HG02938 (cell line): ENCODE data around the gene SLC12A8.
"Not testable (repeated sequence)": the region's sequence is repeated elsewhere in the genome, so short reads cannot be mapped to it uniquely, and the experiment has no call there.

ENCODE experiments used
- ATAC-seq: cut with Tn5 transposase; IDR thresholded peaks from one replicate; pipeline ENCODE4 v1.9.1; 2021; ENCODE audit warnings: mild to moderate bottlenecking, moderate library complexity; ENCODE audit not compliant: unreplicated experiment

SLC12A8 gene

DNA sequence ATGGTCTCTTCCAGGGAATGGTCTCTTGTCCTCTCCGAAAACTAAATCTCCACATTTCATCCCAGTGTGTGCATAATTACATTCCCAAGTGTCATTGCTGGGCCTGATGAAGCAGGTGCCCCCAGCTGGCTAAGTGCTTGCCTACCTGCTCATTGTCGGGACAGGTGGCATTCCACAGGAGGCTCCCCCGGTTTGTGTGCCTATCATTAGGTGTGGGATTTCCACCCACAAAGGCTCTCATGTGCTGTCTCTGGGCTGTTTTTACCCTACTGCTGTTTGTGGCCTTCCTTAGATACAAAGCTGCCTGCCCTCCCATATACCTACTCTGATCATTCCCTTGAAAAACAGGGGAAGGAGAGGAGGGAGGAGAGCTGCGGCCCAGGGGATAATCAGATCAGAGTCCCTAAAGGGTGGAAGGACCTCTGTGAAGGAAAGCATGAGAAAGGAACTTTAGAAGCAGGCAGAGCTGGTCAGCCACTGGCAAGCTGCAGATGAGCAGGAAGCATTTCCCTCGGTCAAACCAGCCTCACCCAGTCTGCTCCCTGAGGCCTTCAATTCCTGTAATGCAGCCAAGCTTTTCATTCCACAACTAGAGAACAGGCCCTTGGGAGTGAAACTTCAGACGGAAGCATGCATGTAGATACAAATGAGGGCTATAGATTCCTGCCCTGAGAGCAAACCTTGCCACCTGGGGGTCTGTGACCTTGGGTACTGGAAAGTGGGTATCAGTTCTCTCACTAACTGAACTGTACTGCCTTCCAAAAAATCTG, 96.1 kb downstream of the SLC12A8 start:
- no peak for ATAC-seq

- no peak for ATAC-seq
Measured at GRCh38 chr3:125115640-125116039, 96.9 kb downstream of the SLC12A8 start.

DNA sequence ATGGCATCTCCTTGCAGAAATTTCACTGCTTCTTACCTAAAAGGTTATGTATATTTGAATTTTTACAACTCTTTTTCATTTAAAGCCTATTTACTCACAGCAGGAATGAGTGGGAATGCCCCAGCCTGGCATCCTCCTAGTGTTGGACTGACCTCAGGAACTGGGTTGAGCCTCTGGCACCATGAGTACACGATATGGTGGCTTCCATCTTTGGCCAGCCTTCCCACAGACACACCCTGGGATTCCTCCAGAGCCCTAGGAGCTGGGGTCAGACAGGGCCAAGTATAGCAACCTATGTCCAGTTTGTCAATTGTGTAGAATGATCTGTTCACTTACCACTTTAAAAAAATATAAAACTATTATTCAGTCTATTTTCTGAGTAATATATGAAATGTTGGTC, 99.6 kb downstream of the SLC12A8 start:
- ATAC-seq = no peak

- no peak for ATAC-seq
Measured at GRCh38 chr3:125110876-125111480, 101.6 kb downstream of the SLC12A8 start.

DNA sequence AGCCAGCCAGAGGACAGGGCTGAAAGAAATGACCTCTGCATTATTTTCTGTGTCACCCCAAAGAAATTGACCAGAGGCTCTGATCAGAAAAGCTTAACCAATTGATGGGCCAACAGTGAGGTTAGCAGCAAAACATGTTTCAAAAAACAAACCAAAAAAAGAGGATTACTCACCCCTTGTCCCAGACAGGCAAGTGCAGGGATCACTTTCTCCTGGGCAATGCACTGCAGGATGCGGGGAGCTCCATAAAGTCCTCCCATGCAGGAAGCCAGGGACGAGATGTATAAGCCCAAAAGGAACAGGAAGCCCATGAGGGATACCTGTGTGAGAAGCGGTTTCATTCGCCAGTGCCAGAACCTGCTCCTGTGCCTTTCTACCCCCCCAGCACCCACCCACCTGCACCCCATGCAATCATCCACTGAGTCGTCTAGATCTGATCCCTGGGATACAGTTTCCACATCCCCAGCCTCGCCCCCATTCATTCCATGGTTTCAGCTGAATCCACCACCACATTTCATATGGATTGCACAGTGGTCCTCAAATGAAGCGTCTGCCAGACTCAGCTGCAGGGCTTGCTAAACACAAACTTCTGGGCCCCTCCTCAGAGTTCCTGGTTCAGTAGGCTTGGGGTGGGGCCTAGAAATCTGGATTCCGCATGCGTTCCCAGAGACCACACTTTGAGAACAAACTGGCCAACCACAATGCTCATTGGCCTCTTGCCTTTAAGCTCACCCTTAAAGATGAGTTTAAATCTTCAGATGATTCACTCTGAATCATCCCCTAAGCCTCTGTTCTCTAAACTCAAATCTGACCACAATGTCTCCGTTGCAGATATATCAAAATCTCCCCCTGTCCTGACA, 102.3 kb downstream of the SLC12A8 start:
- ATAC-seq = no peak

DNA sequence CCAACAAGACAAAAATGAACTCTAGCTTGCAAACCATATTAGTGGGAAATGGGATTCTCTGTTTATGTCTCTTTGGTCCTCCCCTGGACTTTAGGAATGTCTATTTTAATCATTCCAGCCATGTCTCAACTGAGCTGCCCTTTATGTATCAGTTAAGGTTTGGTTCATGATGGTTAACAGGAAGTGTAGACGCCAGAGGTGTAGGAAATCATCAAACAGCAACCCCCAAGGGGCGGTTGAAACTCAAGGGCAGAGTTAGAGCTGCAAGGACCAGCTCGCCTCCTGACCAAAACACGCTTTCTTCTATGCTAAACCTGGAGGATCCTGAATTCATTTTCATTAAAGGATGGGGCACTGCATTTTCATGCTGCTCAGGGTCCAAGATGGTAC, 103.0 kb downstream of the SLC12A8 start:
- ATAC-seq = no peak

DNA sequence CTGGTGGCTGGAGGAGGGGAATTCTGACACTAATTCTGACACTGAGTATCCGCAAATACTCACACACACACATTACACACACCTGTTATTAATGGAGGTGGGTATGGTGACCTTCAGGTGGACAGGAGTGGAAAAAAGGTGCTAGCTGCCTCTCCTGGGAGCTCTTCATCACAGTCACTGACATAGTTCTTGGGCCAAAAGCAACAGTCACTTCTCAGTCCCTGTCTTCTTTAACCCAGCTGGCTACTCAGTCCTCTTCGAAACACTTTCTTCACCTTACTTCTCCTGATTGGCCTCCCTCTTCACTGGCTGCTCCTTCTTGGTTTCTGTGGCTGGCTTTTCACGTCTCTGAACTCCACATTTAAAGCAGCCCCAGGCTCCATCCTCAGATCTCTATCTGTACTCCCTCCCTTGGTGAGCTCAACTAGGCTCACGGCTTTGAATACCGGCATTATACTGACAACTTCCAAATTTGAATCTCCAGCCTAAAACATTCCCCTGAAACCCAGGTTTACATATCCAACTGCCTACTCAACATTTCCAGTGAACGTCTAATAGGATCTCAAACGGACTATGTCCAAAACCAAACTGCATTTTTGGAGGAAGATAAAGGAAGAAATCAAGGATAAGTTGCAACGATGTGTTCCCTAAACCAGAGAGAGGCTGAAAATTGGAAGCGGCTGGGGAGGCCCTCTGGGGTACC, 103.6 kb downstream of the SLC12A8 start:
- no peak for ATAC-seq

DNA sequence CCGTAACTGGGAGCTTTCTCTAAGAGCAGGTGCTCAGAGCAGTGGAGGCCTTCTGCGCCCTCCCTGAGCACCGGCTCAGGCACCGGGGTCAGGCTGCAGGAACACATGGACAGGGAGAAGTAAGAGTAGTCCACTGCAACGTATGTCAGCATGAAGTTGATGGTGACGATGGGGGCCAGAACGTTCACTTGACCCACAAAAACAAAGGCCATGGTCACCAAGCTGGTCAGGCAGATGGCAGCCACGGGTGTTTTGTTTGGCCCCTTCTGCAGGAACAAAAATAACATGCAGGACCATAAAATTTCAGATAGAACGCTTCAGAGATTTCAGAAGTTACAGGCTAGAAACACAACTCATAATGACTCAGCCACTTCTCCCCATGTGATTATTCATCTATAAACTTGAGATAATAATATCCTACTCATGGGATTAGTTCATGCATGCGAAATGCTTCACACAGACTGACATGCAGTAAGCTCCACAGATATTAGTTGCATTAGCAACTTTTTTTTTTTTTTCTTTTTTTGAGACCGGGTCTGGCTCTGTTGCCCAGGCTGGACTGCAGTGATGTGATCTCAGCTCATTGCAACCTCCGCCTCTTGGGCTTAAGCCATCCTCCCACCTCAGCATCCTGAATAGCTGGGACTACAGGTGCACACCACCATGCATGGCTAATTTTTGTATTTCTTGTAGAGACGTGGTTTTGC, 104.5 kb downstream of the SLC12A8 start:
- no peak for ATAC-seq

DNA sequence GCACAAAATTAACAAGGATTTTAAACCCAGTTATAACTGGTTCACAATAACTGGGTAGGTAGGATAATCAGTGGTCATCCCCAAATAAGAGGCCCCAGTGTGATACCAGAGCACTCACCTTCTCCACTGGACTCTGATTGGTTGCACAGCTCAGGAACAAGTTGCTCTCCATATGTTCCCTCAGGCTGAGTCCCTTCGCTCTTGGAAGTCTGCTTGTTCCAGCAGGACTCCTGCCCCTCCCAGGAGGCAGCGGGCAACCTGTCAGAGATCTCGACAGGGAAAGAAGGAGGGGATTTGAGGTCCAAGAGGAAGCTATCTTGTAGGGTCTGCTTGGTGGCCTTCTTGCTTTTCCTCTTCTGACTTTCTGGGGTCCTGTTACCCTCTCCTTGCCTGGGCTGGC, 105.2 kb downstream of the SLC12A8 start:
- no peak for ATAC-seq

DNA sequence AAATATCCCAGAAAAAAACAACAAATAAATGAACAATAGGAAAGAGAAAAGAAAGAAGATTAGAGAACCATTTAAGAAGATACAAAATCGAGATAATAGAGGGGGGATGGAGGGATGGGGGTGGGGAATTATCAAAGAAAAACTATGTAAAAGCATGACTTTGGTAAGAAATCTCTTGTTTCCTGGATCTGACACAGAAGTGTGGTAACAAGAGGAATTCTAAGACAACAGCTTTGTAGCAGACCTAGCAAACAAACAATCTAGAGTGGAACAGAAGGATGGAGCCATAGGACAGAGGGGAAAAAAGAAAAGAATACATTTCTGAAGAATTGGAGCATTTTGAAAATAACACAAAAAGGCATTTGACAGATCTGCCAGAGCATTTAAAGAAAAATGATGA, 107.4 kb downstream of the SLC12A8 start:
- ATAC-seq = no peak

DNA sequence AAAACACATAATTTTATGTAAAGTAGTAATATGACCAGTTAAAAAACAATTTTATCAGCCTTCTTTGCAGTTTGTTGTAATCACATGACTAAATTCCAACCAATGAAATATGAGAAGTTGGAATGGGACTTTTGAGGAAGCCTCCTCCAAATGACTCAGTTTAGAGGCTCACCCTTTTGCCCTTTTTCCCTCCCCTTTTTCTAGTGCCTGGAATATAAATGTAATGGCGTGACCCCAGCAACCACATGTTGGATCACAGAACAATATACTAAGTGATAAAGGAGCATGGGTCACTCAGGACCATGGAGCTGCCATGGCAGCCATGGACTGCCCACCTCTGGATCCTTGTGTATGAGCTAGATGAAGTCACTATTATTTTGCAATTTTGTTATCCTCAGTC, 107.9 kb downstream of the SLC12A8 start:
- ATAC-seq = no peak

GRCh38 chr3:125103406-125103805, 109.1 kb downstream of the SLC12A8 start:
- ATAC-seq = no peak

GRCh38 chr3:125102470-125102869, 110.1 kb downstream of the SLC12A8 start:
- ATAC-seq = no peak

- no peak for ATAC-seq
Measured at GRCh38 chr3:125098611-125099291, 113.8 kb downstream of the SLC12A8 start.

DNA sequence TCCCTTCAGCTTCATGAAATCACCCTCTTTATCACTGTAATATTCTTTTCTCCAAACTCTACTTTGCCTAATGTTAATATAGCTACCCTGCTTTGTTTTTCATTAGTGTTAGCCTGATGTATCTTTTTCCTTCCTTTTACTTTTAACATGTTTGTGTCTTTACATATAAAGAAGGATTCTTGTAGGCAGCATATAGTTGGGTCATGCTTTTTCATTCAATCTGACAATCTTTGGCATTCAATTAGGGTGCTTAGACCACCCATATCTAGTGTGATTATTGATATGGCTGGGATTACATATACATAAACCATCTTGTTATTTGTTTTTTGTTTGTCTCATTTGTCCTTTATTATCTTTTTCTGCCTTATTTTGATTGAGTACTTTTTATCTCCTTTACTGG, 121.9 kb downstream of the SLC12A8 start:
- ATAC-seq = no peak

DNA sequence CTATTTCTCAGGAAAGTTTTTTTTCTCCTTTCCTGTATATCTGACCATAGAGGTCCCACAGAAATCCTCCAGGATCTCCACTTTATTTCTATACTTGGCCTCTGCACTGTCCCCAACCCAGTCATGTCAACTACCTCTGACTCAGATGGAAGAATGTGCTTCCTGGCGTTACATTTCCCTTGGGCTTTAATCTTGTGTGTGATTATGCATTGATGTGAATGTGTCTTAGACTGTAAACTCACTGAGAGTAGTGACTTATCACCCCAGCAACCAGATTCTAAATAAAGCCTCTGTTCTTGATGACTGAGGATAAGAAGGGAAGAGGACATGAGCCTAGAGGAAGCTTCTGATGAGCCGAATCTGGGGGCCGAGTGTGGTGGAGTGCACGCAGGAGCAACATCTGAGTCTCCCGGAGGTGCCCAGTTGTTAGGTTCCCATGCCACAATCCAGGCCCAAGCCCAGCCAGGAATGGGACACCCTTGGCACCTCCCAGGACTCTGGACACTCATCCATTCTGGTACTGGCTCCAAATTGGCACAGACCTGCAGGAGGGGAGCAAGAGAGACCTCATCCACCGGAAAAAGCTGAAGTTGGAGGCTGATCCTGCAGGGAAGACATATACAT, 124.7 kb downstream of the SLC12A8 start:
- no peak for ATAC-seq

GRCh38 chr3:125085166-125085565, 127.4 kb downstream of the SLC12A8 start:
- ATAC-seq = no peak

DNA sequence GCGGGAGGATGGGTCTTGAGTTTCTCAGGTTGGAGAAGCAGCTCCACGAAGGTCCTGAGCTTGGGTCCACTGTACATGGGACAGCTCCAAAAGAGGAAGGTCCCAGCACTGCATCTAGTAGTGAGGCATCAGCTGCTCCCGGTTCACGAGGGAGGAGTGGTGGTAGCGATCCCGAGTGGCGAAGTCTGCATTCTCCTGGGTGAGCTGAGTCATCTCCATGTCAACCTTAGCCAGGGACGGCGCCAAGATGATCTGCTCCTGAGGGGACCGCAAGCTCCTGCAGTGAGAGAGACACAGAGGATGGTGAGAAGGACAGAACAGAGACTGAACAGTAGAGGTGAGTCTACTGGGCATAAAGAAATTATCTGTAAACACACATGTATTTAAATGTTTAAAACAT, 128.8 kb downstream of the SLC12A8 start:
- no peak for ATAC-seq

GRCh38 chr3:125082339-125082738, 130.2 kb downstream of the SLC12A8 start:
- not testable (repeated sequence) for ATAC-seq

GRCh38 chr3:125080077-125080476, 132.5 kb downstream of the SLC12A8 start:
- ATAC-seq = no peak
